ENCODE data around the gene ADH1C. TPM values are rescaled to one million over a fixed set of nuclear protein-coding genes. Genes with fewer than 3 reads are reported as not detected.

The ADH1C gene
- total RNA-seq, 1 experiment from 2014 or later: not detected

GRCh38 chr4:99357948-99358347, 5.4 kb upstream of the ADH1C start:
- H3K4ac ChIP-seq (ENCODE audit: low read depth, low read length): no peak overlapping the region
- H4K20me1 ChIP-seq (ENCODE audit: control insufficient read depth, insufficient read depth, insufficient read length): no peaks in the 10 kb centered on the region
- H2BK20ac ChIP-seq (ENCODE audit: low read depth, low read length, poor library complexity, severe bottlenecking): no peak overlapping the region
- no peak overlapping the region for H2BK15ac ChIP-seq (ENCODE audit: low read depth, low read length)
- no peak overlapping the region for H3T11ph ChIP-seq (ENCODE audit: low read length)
- no peaks in the 10 kb centered on the region for H3K27me3 Mint-ChIP-seq (ENCODE audit: low read depth)
- TF ChIP-seq CTCF (conservative IDR thresholded peaks at IDR 0.05): no peak
- H3K4me1 Mint-ChIP-seq: no peaks in the 10 kb centered on the region
- no peaks in the 10 kb centered on the region for H3K27me3 ChIP-seq (ENCODE audit: insufficient read depth, low read length)
- H3K18ac ChIP-seq (ENCODE audit: insufficient read length, low read depth, low read length): no peak overlapping the region
- no peaks in the 10 kb centered on the region for H3K79me2 ChIP-seq (ENCODE audit: insufficient read depth, low read length)
- no peak overlapping the region for H2BK120ac ChIP-seq (ENCODE audit: low read depth, low read length, poor library complexity, severe bottlenecking)
- H3K9me3 Mint-ChIP-seq: peaks cover 35 to 51% of the 10 kb centered on the region in 2 experiments
- H3K27ac ChIP-seq (ENCODE audit: insufficient read length, low read depth, low read length): no peak overlapping the region
- no peak overlapping the region for H4K5ac ChIP-seq (ENCODE audit: insufficient read length, low read depth, low read length)
- H3K4me2 ChIP-seq (ENCODE audit: insufficient read depth, insufficient read length, low read length): no peak overlapping the region
- no peak overlapping the region for H3K27ac Mint-ChIP-seq
- H3K23ac ChIP-seq (ENCODE audit: insufficient read length, low read depth, low read length): no peak overlapping the region
- H3K4me3 Mint-ChIP-seq: no peak overlapping the region
- H3K9me3 ChIP-seq (ENCODE audit: control insufficient read depth, low read depth, low read length): no peaks in the 10 kb centered on the region
- no peaks in the 10 kb centered on the region for H3K23me2 ChIP-seq (ENCODE audit: insufficient read length, low read depth, low read length, poor library complexity, severe bottlenecking)
- H2BK12ac ChIP-seq (ENCODE audit: insufficient read length, low read depth, low read length): no peak overlapping the region
- no peaks in the 10 kb centered on the region for H3K4me1 ChIP-seq (ENCODE audit: insufficient read depth, low read length)
- H2BK5ac ChIP-seq (ENCODE audit: insufficient read length, low read length): no peak overlapping the region
- H2AK5ac ChIP-seq (ENCODE audit: insufficient read length, low read length): no peak overlapping the region
- H3K79me1 ChIP-seq (ENCODE audit: insufficient read depth, low read depth, low read length, poor library complexity, severe bottlenecking): no peaks in the 10 kb centered on the region
- H4K91ac ChIP-seq (ENCODE audit: insufficient read length, low read depth, low read length): no peak overlapping the region
- H3K56ac ChIP-seq (ENCODE audit: insufficient read length, low read depth, low read length): no peak overlapping the region
- no peak overlapping the region for H4K8ac ChIP-seq (replicated peaks; ENCODE audit: insufficient read length, low read depth, low read length)
- no CpG with 5 or more reads among the region's 2 CpGs for WGBS (ENCODE audit: extremely low coverage, insufficient read length, low lambda C conversion rate)
- no peak for DNase-seq
- no peak overlapping the region for H2AFZ ChIP-seq (ENCODE audit: low read length)
- H3K9ac ChIP-seq (ENCODE audit: extremely low read depth, insufficient read length, low read length): no peak overlapping the region
- no peak overlapping the region for H3K14ac ChIP-seq (ENCODE audit: insufficient read depth, low read length)
- H3K36me3 Mint-ChIP-seq (ENCODE audit: insufficient read depth in 1 of 3, low read depth in 3 of 3): peaks cover 0 to 20% (median 8%) of the 10 kb centered on the region in 3 experiments; a peak in 6 of 7 replicates
